KMS-11 (cell line): Measurements from ENCODE around the gene NCOR2.

Source experiments
- H2AFZ ChIP-seq: fragments of 200-600 bp; sonication (generic); 2 replicates; pipeline ENCODE4 v1.6.1; 2016; ENCODE audit warnings: antibody characterized with exemption, mixed run types, low read depth
- H3K27ac ChIP-seq: fragments of 200-600 bp; sonication (generic); 2 replicates; pipeline ENCODE4 v1.6.1; 2016; ENCODE audit warnings: mild to moderate bottlenecking, mixed run types
- H3K27me3 ChIP-seq: fragments of 200-600 bp; sonication (generic); 2 replicates; pipeline ENCODE4 v1.6.1; 2017; ENCODE audit warnings: mild to moderate bottlenecking, low read depth, mixed run types, moderate library complexity; ENCODE audit not compliant: insufficient read depth
- H3K36me3 ChIP-seq: fragments of 200-600 bp; sonication (generic); 2 replicates; pipeline ENCODE4 v1.6.1; 2017; ENCODE audit warnings: mild to moderate bottlenecking, mixed run types; ENCODE audit not compliant: insufficient read depth
- H3K4me1 ChIP-seq: fragments of 200-600 bp; sonication (generic); 2 replicates; pipeline ENCODE4 v1.6.1; 2016; ENCODE audit warnings: mild to moderate bottlenecking, low read depth, mixed run types; ENCODE audit not compliant: poor library complexity, severe bottlenecking
- H3K4me2 ChIP-seq: fragments of 200-600 bp; sonication (generic); 2 replicates; pipeline ENCODE4 v1.7.0; 2016; ENCODE audit warnings: mild to moderate bottlenecking, mixed run types
- H3K4me3 ChIP-seq: fragments of 200-600 bp; sonication (generic); IDR thresholded peaks from 2 replicates; pipeline ENCODE4 v1.6.1; 2017; ENCODE audit warnings: low read depth, low read length, mixed read lengths; ENCODE audit not compliant: insufficient read depth
- H3K79me2 ChIP-seq: fragments of 200-600 bp; sonication (generic); 2 replicates; pipeline ENCODE4 v1.6.1; 2016; ENCODE audit warnings: low read depth, mixed run types; ENCODE audit not compliant: insufficient read depth
- H3K9ac ChIP-seq: fragments of 200-600 bp; sonication (generic); 2 replicates; pipeline ENCODE4 v1.6.1; 2016; ENCODE audit warnings: mild to moderate bottlenecking, mixed run types
- H4K20me1 ChIP-seq: fragments of 200-600 bp; sonication (generic); 2 replicates; pipeline ENCODE4 v1.6.1; 2016; ENCODE audit warnings: mild to moderate bottlenecking, mixed run types; ENCODE audit not compliant: insufficient read depth
- CTCF ChIP-seq: fragments of 200-600 bp; sonication (generic); conservative IDR thresholded peaks from 2 replicates; pipeline ENCODE4 v1.6.1; 2017; ENCODE audit warnings: low read depth, mild to moderate bottlenecking, antibody characterized with exemption, low read length, moderate library complexity, mixed read lengths

Gene NCOR2

GRCh38 chr12:124566161-124566996, 1.0 kb downstream of the NCOR2 start:
- peak overlapping the region; percentile 93 for H3K9ac ChIP-seq
- H3K79me2 ChIP-seq: peaks cover 51% of the 10 kb centered on the region
- H3K4me2 ChIP-seq: peak overlapping the region; percentile 59
- no peak overlapping the region for H2AFZ ChIP-seq
- H4K20me1 ChIP-seq: peaks cover 14% of the 10 kb centered on the region
- H3K27ac ChIP-seq: peak overlapping the region; percentile 87
- no peak overlapping the region for H3K4me3 ChIP-seq
- H3K36me3 ChIP-seq: no peaks in the 10 kb centered on the region
- peaks cover 11% of the 10 kb centered on the region for H3K4me1 ChIP-seq
- no peak for TF ChIP-seq CTCF
- H3K27me3 ChIP-seq: no peaks in the 10 kb centered on the region

- Histone ChIP-seq H3K79me2 (peaks cover 57% of the 10 kb centered on the region), H3K27ac (no peak overlapping the region), H2AFZ (no peak overlapping the region), H4K20me1 (peaks cover 14% of the 10 kb centered on the region), H3K4me1 (peaks cover 11% of the 10 kb centered on the region), H3K36me3 (no peaks in the 10 kb centered on the region), H3K4me2 (peak overlapping the region; percentile 59), H3K9ac (peak overlapping the region; percentile 93; the same call in 1 of the 2 replicates), H3K4me3 (no peak overlapping the region), H3K27me3 (no peaks in the 10 kb centered on the region)
- TF ChIP-seq CTCF: no peak
Measured at GRCh38 chr12:124565656-124566160, 1.7 kb downstream of the NCOR2 start.

- H3K4me2 ChIP-seq: no peak overlapping the region
- no peaks in the 10 kb centered on the region for H3K36me3 ChIP-seq
- peaks cover 64% of the 10 kb centered on the region for H3K79me2 ChIP-seq
- no peak overlapping the region for H3K27ac ChIP-seq
- H4K20me1 ChIP-seq: peaks cover 14% of the 10 kb centered on the region
- H3K4me3 ChIP-seq: no peak overlapping the region
- H3K9ac ChIP-seq: no peak overlapping the region
- no peak for TF ChIP-seq CTCF
- H2AFZ ChIP-seq: no peak overlapping the region
- H3K27me3 ChIP-seq: no peaks in the 10 kb centered on the region
- peaks cover 11% of the 10 kb centered on the region for H3K4me1 ChIP-seq
Measured at GRCh38 chr12:124564971-124565491, 2.4 kb downstream of the NCOR2 start.

GRCh38 chr12:124564232-124564958, 3.0 kb downstream of the NCOR2 start:
- Histone ChIP-seq H3K9ac (no peak overlapping the region), H3K27me3 (no peaks in the 10 kb centered on the region), H3K4me2 (no peak overlapping the region), H3K4me3 (no peak overlapping the region), H2AFZ (no peak overlapping the region), H3K4me1 (peaks cover 6% of the 10 kb centered on the region), H3K79me2 (peaks cover 70% of the 10 kb centered on the region), H4K20me1 (peaks cover 18% of the 10 kb centered on the region), H3K27ac (no peak overlapping the region), H3K36me3 (no peaks in the 10 kb centered on the region)
- no peak for TF ChIP-seq CTCF
